HFFc6 (cell line): ENCODE measurements around the gene PSMD1. TPM values are rescaled to one million over a fixed set of nuclear protein-coding genes. Genes with fewer than 3 reads are reported as not detected.
"Not testable (repeated sequence)": the region's sequence is repeated elsewhere in the genome, so short reads cannot be mapped to it uniquely, and the experiment has no call there.

ENCODE experiments used
- DNase-seq: peaks from one replicate; pipeline ENCODE4 v3.0.0-alpha.2; 2018
- H3K27ac Mint-ChIP-seq: 2 replicates; pipeline ENCODE4 v1.8.0; 2020; ENCODE audit warnings: mild to moderate bottlenecking, mixed read lengths
- H3K27me3 Mint-ChIP-seq: 2 replicates; pipeline ENCODE4 v1.8.0; 2021; ENCODE audit warnings: mild to moderate bottlenecking, moderate library complexity, mixed read lengths; ENCODE audit not compliant: insufficient read depth
- H3K36me3 Mint-ChIP-seq: 2 replicates; pipeline ENCODE4 v1.8.0; 2021; ENCODE audit warnings: low read depth, mixed read lengths
- H3K4me1 Mint-ChIP-seq: 2 replicates; pipeline ENCODE4 v1.8.0; 2020; ENCODE audit warnings: low read depth, mixed read lengths
- H3K4me3 Mint-ChIP-seq: 2 replicates; pipeline ENCODE4 v1.8.0; 2020; ENCODE audit warnings: mild to moderate bottlenecking, moderate library complexity, mixed read lengths
- H3K9me3 Mint-ChIP-seq: 2 replicates; pipeline ENCODE4 v1.8.0; 2020; ENCODE audit warnings: mild to moderate bottlenecking, mixed read lengths
- total RNA-seq, 6 experiments: library from RNA; stranded (reverse); fragmentation: NEBNext Ultra II Directional; extraction: Animal tissue kit (Norgen Biotek cat#: 25700); gene quantifications; 2 replicates in 1 of 6; 3 replicates in 5 of 6; pipeline ENCODE4 v1.2.3, GENCODE V29; 2021
- TF ChIP-seq, protein P1 (sequence below): fragments of 200-600 bp; sonication (generic); IDR thresholded peaks from 2 replicates; pipeline ENCODE4 v1.5.0; 2021; ENCODE audit warnings: antibody characterized with exemption, mild to moderate bottlenecking

The PSMD1 gene
- total RNA-seq, 6 experiments from 2014 or later = 139 to 200 (median 167) TPM

DNA sequence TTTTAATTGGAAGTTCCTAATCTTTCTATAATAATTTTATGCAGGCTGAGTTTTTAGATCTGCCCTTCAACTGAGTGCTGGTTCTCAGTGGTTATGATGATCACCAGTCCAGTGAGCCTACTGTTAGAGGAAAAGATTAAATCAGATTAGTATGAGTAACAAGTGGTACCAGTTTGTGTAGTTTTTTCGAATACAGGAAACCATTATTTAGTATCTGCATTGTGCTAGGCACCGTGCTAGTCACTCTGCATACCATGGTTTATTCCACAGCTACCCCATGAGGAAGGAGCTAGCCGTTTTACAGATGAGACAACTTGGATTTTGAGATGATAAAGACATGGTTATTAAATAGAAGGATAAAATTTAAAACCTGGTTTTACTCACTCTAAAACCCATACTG lies 6.1 kb downstream of the PSMD1 start:
- H3K4me3 Mint-ChIP-seq = no peak overlapping the region
- no peaks in the 10 kb centered on the region; the same call in 1 of the 2 replicates for H3K27me3 Mint-ChIP-seq
- no peak for DNase-seq
- peaks cover 34% of the 10 kb centered on the region for H3K36me3 Mint-ChIP-seq
- peaks cover 30% of the 10 kb centered on the region for H3K4me1 Mint-ChIP-seq
- TF ChIP-seq, protein P1, sequence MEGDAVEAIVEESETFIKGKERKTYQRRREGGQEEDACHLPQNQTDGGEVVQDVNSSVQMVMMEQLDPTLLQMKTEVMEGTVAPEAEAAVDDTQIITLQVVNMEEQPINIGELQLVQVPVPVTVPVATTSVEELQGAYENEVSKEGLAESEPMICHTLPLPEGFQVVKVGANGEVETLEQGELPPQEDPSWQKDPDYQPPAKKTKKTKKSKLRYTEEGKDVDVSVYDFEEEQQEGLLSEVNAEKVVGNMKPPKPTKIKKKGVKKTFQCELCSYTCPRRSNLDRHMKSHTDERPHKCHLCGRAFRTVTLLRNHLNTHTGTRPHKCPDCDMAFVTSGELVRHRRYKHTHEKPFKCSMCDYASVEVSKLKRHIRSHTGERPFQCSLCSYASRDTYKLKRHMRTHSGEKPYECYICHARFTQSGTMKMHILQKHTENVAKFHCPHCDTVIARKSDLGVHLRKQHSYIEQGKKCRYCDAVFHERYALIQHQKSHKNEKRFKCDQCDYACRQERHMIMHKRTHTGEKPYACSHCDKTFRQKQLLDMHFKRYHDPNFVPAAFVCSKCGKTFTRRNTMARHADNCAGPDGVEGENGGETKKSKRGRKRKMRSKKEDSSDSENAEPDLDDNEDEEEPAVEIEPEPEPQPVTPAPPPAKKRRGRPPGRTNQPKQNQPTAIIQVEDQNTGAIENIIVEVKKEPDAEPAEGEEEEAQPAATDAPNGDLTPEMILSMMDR = no peak
- no peak overlapping the region for H3K27ac Mint-ChIP-seq
- H3K9me3 Mint-ChIP-seq = no peaks in the 10 kb centered on the region

DNA sequence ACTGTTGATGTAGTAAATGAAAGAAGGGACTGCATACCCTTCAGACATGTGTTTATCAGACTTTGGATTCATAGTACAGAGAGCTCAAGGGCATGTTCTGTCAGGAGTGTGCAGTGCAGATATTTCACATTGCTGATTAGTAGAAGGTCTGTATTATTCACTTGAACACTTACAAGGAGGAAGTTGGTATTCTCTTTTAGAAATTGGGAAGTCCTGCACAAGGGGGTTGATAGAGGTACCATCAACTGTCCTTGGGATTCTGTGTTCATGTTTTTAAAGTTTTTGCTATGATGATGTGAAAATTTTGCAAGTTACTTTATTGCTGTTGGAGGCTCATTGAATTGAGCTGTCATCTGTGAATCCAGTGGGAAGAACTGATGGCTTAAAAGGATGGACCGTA lies 6.7 kb downstream of the PSMD1 start:
- no peaks in the 10 kb centered on the region for H3K9me3 Mint-ChIP-seq
- TF ChIP-seq, protein P1 = no peak
- H3K36me3 Mint-ChIP-seq = peaks cover 34% of the 10 kb centered on the region
- H3K27ac Mint-ChIP-seq = no peak overlapping the region
- peaks cover 30% of the 10 kb centered on the region for H3K4me1 Mint-ChIP-seq
- H3K4me3 Mint-ChIP-seq = no peak overlapping the region
- no peaks in the 10 kb centered on the region for H3K27me3 Mint-ChIP-seq
- no peak for DNase-seq

DNA sequence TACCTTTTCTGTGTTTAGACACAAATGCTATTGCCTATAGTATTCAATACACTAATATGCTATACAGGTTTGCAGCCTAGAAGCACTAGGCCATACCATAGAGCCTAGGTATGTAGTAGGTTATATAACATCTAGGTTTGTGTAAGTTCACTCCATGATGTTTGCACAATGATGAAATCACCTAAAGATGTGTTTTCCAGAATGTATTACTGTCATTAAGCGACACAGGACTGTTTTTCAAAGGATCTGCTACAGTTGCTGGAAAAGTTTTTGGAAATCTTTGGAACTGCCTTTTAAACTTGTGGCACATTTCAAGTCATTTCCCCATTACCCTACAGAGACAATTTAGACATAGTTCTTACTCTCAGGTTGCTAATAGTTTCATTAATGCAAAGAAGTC lies 9.3 kb downstream of the PSMD1 start:
- Mint-ChIP-seq H3K9me3 (no peaks in the 10 kb centered on the region), H3K36me3 (peaks cover 33% of the 10 kb centered on the region)

DNA sequence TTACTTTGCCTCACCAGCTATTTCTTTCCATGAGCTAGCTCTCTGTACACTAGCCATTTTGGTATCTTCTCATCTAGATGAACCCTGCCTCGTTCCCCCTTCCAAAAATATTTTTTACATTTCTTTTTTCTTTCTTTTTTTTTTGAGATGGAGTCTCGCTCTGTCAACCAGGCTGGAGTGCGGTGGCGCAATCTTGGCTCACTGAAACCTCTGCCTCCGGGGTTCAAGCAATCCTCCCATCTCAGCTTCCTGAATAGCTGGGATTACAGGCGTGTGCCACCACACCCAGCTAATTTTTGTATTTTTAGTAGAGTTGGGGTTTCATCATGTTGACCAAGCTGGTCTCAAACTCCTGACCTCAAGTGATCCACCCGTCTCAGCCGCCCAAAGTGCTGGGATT lies 10.9 kb downstream of the PSMD1 start:
- Mint-ChIP-seq H3K4me1 (peaks cover 21% of the 10 kb centered on the region), H3K36me3 (peaks cover 45% of the 10 kb centered on the region), H3K4me3 (peak overlapping the region; percentile 2; the same call in 1 of the 2 replicates), H3K27ac (peak overlapping the region; percentile 75)
- DNase-seq, H3K27me3 Mint-ChIP-seq, H3K9me3 Mint-ChIP-seq: not testable (repeated sequence)

More for the DNA sequence above, 9.3 kb downstream of the PSMD1 start:
- Mint-ChIP-seq H3K4me1 (peaks cover 21% of the 10 kb centered on the region), H3K4me3 (no peak overlapping the region), H3K27me3 (no peaks in the 10 kb centered on the region), H3K27ac (no peak overlapping the region)
- DNase-seq = no peak
- TF ChIP-seq, protein P1 = no peak

DNA sequence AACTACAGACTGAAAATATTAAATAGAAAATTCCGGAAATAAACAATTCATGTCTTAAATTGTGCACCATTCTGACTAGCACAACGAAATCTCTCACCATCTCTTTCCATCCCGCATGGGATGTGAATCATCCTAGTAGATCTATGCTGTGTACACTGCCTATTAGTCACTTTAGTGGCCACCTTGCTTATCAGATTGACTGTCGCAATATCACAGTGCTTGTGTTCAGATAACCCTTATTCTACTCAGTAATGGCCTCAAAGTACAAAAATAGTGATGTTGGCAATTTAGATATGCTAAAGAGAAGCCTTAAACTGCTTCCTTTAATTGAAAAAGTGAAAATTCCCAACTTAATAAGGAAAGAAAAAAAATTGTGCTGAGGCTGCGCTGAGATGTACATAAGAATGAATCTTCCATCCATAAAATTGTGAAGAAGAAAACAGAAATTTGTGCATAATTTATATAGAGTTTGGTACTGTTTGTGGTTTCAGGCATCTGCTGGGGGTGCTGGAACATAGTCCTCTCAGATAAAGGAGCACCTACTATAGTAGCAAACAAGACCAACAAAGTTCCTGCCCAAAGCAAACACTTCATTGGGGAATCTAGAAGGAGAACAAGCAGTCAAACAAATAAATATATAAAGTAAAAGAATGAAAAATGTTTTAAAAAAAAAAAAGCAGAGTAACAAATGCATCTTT lies 12.0 kb downstream of the PSMD1 start:
- Mint-ChIP-seq H3K4me3 (peak overlapping the region; percentile 56), H3K36me3 (peaks cover 48% of the 10 kb centered on the region), H3K27ac (peak overlapping the region; percentile 75), H3K4me1 (peaks cover 21% of the 10 kb centered on the region), H3K27me3 (no peaks in the 10 kb centered on the region), H3K9me3 (no peaks in the 10 kb centered on the region)
- TF ChIP-seq, protein P1 = no peak
- DNase-seq = peak; percentile 83

DNA sequence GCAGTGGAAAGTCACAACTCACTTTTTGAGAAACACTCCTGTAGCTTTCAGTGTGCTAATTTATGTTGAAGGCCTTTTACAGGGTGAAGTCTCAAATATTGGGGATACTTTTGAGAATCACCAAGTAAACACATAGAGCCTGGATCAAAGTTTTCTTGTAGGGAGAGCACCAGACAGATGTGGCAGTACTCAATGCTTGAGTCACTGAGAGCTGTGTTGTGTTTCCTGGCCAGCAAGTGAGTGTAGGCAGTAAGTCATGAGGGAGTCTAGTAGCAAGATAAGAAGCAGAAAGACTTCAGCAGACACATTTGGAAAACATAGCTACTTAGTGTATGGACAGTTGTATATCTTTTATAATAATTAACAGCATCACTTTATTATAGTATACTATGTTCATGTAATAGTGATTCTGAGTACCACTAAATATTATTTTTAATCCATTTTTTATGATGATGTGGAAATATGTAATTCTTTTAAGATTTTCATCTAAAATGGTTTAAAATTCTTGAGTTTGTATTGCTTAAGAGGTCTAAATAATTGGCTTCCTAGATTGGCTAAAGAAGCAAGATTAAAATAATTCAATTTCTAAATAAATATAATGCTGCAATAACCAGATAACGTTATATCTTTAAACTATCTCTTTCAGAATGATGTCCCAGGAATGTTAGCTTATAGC lies 12.8 kb downstream of the PSMD1 start:
- H3K36me3 Mint-ChIP-seq = peaks cover 47% of the 10 kb centered on the region
- H3K4me3 Mint-ChIP-seq = no peak overlapping the region
- DNase-seq = peak; percentile 52
- peak overlapping the region; percentile 24; the same call in 1 of the 2 replicates for H3K27ac Mint-ChIP-seq
- no peaks in the 10 kb centered on the region for H3K27me3 Mint-ChIP-seq
- TF ChIP-seq, protein P1 = no peak
- H3K4me1 Mint-ChIP-seq = peaks cover 21% of the 10 kb centered on the region
- H3K9me3 Mint-ChIP-seq = no peaks in the 10 kb centered on the region
